GM21381 (cell line): ENCODE data around the gene RARS2.
A peak's percentile ranks its signal among the peaks of the same experiment; 100 is the strongest.
"Not testable (repeated sequence)": the region's sequence is repeated elsewhere in the genome, so short reads cannot be mapped to it uniquely, and the experiment has no call there.

Source experiments
- ATAC-seq: cut with Tn5 transposase; IDR thresholded peaks from one replicate; pipeline ENCODE4 v1.9.1; 2021; ENCODE audit warnings: mild to moderate bottlenecking, moderate library complexity; ENCODE audit not compliant: unreplicated experiment

Gene RARS2

GRCh38 chr6:87589693-87590416 lies at the start of gene RARS2, which contains the start of gene ORC3:
Gene RARS2 (minus strand): TSS chr6:87589987. CDS start chr6:87589957, 30 bp downstream.
Gene ORC3 (plus strand): TSS chr6:87590135. CDS start chr6:87590169, 34 bp downstream.
- ATAC-seq, result peak; percentile 100

- no peak for ATAC-seq
These were observed 49.6 kb upstream of the RARS2 start for GRCh38 chr6:87639373-87639772.

- ATAC-seq, result no peak
These were observed 47.3 kb upstream of the RARS2 start for GRCh38 chr6:87637106-87637505.

GRCh38 chr6:87636315-87636714 lies 46.5 kb upstream of the RARS2 start:
- ATAC-seq, result no peak

- ATAC-seq, result no peak
These were observed 44.1 kb upstream of the RARS2 start for GRCh38 chr6:87633851-87634250.

GRCh38 chr6:87630746-87631145 lies 41.0 kb upstream of the RARS2 start:
- ATAC-seq, result no peak

- ATAC-seq, result no peak
These were observed 39.1 kb upstream of the RARS2 start for GRCh38 chr6:87628881-87629280.

- ATAC-seq, result no peak
These were observed 38.6 kb upstream of the RARS2 start for GRCh38 chr6:87628424-87628823.

- ATAC-seq, result no peak
These were observed 33.5 kb upstream of the RARS2 start for GRCh38 chr6:87623248-87623647.

GRCh38 chr6:87618531-87618930 lies 28.7 kb upstream of the RARS2 start:
- no peak for ATAC-seq

GRCh38 chr6:87617405-87617804 lies 27.6 kb upstream of the RARS2 start:
- no peak for ATAC-seq

- not testable (repeated sequence) for ATAC-seq
These were observed 23.2 kb upstream of the RARS2 start for GRCh38 chr6:87613018-87613417.

GRCh38 chr6:87608802-87609201 lies 19.0 kb upstream of the RARS2 start:
- ATAC-seq, result no peak

- ATAC-seq, result no peak
These were observed 16.4 kb upstream of the RARS2 start for GRCh38 chr6:87606199-87606598.

- ATAC-seq, result no peak
These were observed 10.8 kb upstream of the RARS2 start for GRCh38 chr6:87600576-87600975.

GRCh38 chr6:87590990-87591389 lies 1.2 kb upstream of the RARS2 start:
- ATAC-seq, result no peak

- ATAC-seq, result no peak
These were observed 662 bp upstream of the RARS2 start for GRCh38 chr6:87590417-87590880.

- ATAC-seq, result no peak
These were observed 905 bp downstream of the RARS2 start for GRCh38 chr6:87588756-87589407.

GRCh38 chr6:87586371-87587077 lies 3.3 kb downstream of the RARS2 start:
- no peak for ATAC-seq

- no peak for ATAC-seq
These were observed 6.0 kb downstream of the RARS2 start for GRCh38 chr6:87583822-87584221.

GRCh38 chr6:87575423-87575822 lies 14.4 kb downstream of the RARS2 start:
- no peak for ATAC-seq
